ENCODE data around the gene RBM33.

RBM33 gene

GRCh38 chr7:155724327-155725005, 80.0 kb downstream of the RBM33 start:
- no peak overlapping the region for H2BK12ac ChIP-seq (ENCODE audit: low read length)
- H3K4me1 ChIP-seq (ENCODE audit: control insufficient read depth in 2 of 2, insufficient read depth in 1 of 2, low read depth in 1 of 2, low read length in 2 of 2), result no peaks in the 10 kb centered on the region
- H2AFZ ChIP-seq (ENCODE audit: low read length), result no peak overlapping the region
- H3K4me3 ChIP-seq (ENCODE audit: low read length in 2 of 2), result no peak overlapping the region
- H3K18ac ChIP-seq (ENCODE audit: low read length), result no peak overlapping the region
- no peak overlapping the region for H3K4ac ChIP-seq (ENCODE audit: low read length)
- no peak overlapping the region for H2BK15ac ChIP-seq (ENCODE audit: low read length)
- no peaks in the 10 kb centered on the region for H3K79me1 ChIP-seq (ENCODE audit: low read depth, low read length)
- peaks cover 4 to 74% of the 10 kb centered on the region in 2 donors for H3K36me3 ChIP-seq (replicated peaks in 1 of 2; ENCODE audit: control insufficient read depth in 2 of 2, insufficient read depth in 2 of 2, low read length in 2 of 2)
- no peaks in the 10 kb centered on the region for H3K9me3 ChIP-seq (replicated peaks in 1 of 2; ENCODE audit: control insufficient read depth in 2 of 2, insufficient read depth in 1 of 2, low read depth in 1 of 2, low read length in 2 of 2)
- H3K9ac ChIP-seq (ENCODE audit: low read depth, low read length, poor library complexity), result no peak overlapping the region
- no peak overlapping the region for H3K14ac ChIP-seq (ENCODE audit: low read length)
- no peak overlapping the region for H2BK120ac ChIP-seq (ENCODE audit: low read depth, low read length)
- H4K8ac ChIP-seq (ENCODE audit: low read depth, low read length), result no peak overlapping the region
- H4K91ac ChIP-seq (ENCODE audit: low read depth, low read length, poor library complexity), result no peak overlapping the region
- H3K23ac ChIP-seq (ENCODE audit: low read depth, low read length, poor library complexity), result no peak overlapping the region
- no peaks in the 10 kb centered on the region for H3K27me3 ChIP-seq (ENCODE audit: control insufficient read depth in 3 of 3, insufficient read depth in 3 of 3, low read depth in 1 of 3, low read length in 3 of 3)
- H2BK5ac ChIP-seq (ENCODE audit: low read length), result no peak overlapping the region
- no peak overlapping the region for H3K4me2 ChIP-seq (ENCODE audit: insufficient read depth, low read length, poor library complexity, severe bottlenecking)
- no peak overlapping the region for H3K27ac ChIP-seq (replicated peaks; ENCODE audit: low read length)
- no CpG with 5 or more reads among the region's 14 CpGs for WGBS, 2 donors (ENCODE audit: extremely low coverage in 2 of 2, insufficient read length in 2 of 2, insufficient replicate concordance in 1 of 2)
- no peak overlapping the region for H2AK5ac ChIP-seq (ENCODE audit: low read depth, low read length)
- no peak for DNase-seq (ENCODE audit: low spot score)

- Histone ChIP-seq H3K9ac (ENCODE audit: low read depth, low read length, poor library complexity) (no peak overlapping the region), H2AFZ (ENCODE audit: low read length) (no peak overlapping the region), H2BK5ac (ENCODE audit: low read length) (no peak overlapping the region), H2BK15ac (ENCODE audit: low read length) (no peak overlapping the region), H4K8ac (ENCODE audit: low read depth, low read length) (no peak overlapping the region), H3K4me2 (ENCODE audit: insufficient read depth, low read length, poor library complexity, severe bottlenecking) (no peak overlapping the region), H4K91ac (ENCODE audit: low read depth, low read length, poor library complexity) (no peak overlapping the region), H2AK5ac (ENCODE audit: low read depth, low read length) (no peak overlapping the region), H3K36me3 (replicated peaks in 1 of 2; ENCODE audit: control insufficient read depth in 2 of 2, insufficient read depth in 2 of 2, low read length in 2 of 2) (peaks cover 5 to 72% of the 10 kb centered on the region in 2 donors), H3K4me1 (ENCODE audit: control insufficient read depth in 2 of 2, insufficient read depth in 1 of 2, low read depth in 1 of 2, low read length in 2 of 2) (no peaks in the 10 kb centered on the region), H3K18ac (ENCODE audit: low read length) (no peak overlapping the region), H3K9me3 (replicated peaks in 1 of 2; ENCODE audit: control insufficient read depth in 2 of 2, insufficient read depth in 1 of 2, low read depth in 1 of 2, low read length in 2 of 2) (no peaks in the 10 kb centered on the region), H3K79me1 (ENCODE audit: low read depth, low read length) (peaks cover 3% of the 10 kb centered on the region), H2BK120ac (ENCODE audit: low read depth, low read length) (no peak overlapping the region), H3K27ac (replicated peaks; ENCODE audit: low read length) (no peak overlapping the region), H3K4me3 (ENCODE audit: low read length in 2 of 2) (no peak overlapping the region), H3K23ac (ENCODE audit: low read depth, low read length, poor library complexity) (no peak overlapping the region), H3K27me3 (ENCODE audit: control insufficient read depth in 3 of 3, insufficient read depth in 3 of 3, low read depth in 1 of 3, low read length in 3 of 3) (no peaks in the 10 kb centered on the region), H3K4ac (ENCODE audit: low read length) (no peak overlapping the region), H2BK12ac (ENCODE audit: low read length) (no peak overlapping the region), H3K14ac (ENCODE audit: low read length) (no peak overlapping the region)
- no CpG with 5 or more reads among the region's 2 CpGs for WGBS, 2 donors (ENCODE audit: extremely low coverage in 2 of 2, insufficient read length in 2 of 2, insufficient replicate concordance in 1 of 2)
- DNase-seq (ENCODE audit: low spot score), result no peak
Observed at GRCh38 chr7:155725006-155725355, 80.5 kb downstream of the RBM33 start.

- Histone ChIP-seq H3K27ac (replicated peaks; ENCODE audit: low read length) (no peak overlapping the region), H3K4ac (ENCODE audit: low read length) (no peak overlapping the region), H3K4me2 (ENCODE audit: insufficient read depth, low read length, poor library complexity, severe bottlenecking) (no peak overlapping the region), H2BK120ac (ENCODE audit: low read depth, low read length) (no peak overlapping the region), H3K27me3 (ENCODE audit: control insufficient read depth in 3 of 3, insufficient read depth in 3 of 3, low read depth in 1 of 3, low read length in 3 of 3) (no peaks in the 10 kb centered on the region), H4K8ac (ENCODE audit: low read depth, low read length) (no peak overlapping the region), H2AFZ (ENCODE audit: low read length) (no peak overlapping the region), H3K9me3 (replicated peaks in 1 of 2; ENCODE audit: control insufficient read depth in 2 of 2, insufficient read depth in 1 of 2, low read depth in 1 of 2, low read length in 2 of 2) (no peaks in the 10 kb centered on the region), H4K91ac (ENCODE audit: low read depth, low read length, poor library complexity) (no peak overlapping the region), H3K4me1 (ENCODE audit: control insufficient read depth in 2 of 2, insufficient read depth in 1 of 2, low read depth in 1 of 2, low read length in 2 of 2) (no peaks in the 10 kb centered on the region), H2BK5ac (ENCODE audit: low read length) (no peak overlapping the region), H3K9ac (ENCODE audit: low read depth, low read length, poor library complexity) (no peak overlapping the region), H3K36me3 (replicated peaks in 1 of 2; ENCODE audit: control insufficient read depth in 2 of 2, insufficient read depth in 2 of 2, low read length in 2 of 2) (peaks cover 7 to 76% of the 10 kb centered on the region in 2 donors), H2BK15ac (ENCODE audit: low read length) (no peak overlapping the region), H3K18ac (ENCODE audit: low read length) (no peak overlapping the region), H2BK12ac (ENCODE audit: low read length) (no peak overlapping the region), H3K14ac (ENCODE audit: low read length) (no peak overlapping the region), H3K79me1 (ENCODE audit: low read depth, low read length) (peaks cover 4% of the 10 kb centered on the region), H3K23ac (ENCODE audit: low read depth, low read length, poor library complexity) (no peak overlapping the region), H2AK5ac (ENCODE audit: low read depth, low read length) (no peak overlapping the region), H3K4me3 (ENCODE audit: low read length in 2 of 2) (no peak overlapping the region)
- DNase-seq (ENCODE audit: low spot score), result no peak
- no CpG with 5 or more reads among the region's 10 CpGs for WGBS, 2 donors (ENCODE audit: extremely low coverage in 2 of 2, insufficient read length in 2 of 2, insufficient replicate concordance in 1 of 2)
Observed at GRCh38 chr7:155727616-155728015, 83.2 kb downstream of the RBM33 start.

- Histone ChIP-seq H2BK15ac (ENCODE audit: low read length) (no peak overlapping the region), H3K18ac (ENCODE audit: low read length) (no peak overlapping the region), H3K4ac (ENCODE audit: low read length) (no peak overlapping the region), H3K36me3 (replicated peaks in 1 of 2; ENCODE audit: control insufficient read depth in 2 of 2, insufficient read depth in 2 of 2, low read length in 2 of 2) (peaks cover 5 to 76% of the 10 kb centered on the region in 2 donors), H3K27me3 (ENCODE audit: control insufficient read depth in 3 of 3, insufficient read depth in 3 of 3, low read depth in 1 of 3, low read length in 3 of 3) (no peaks in the 10 kb centered on the region), H2BK120ac (ENCODE audit: low read depth, low read length) (no peak overlapping the region), H3K27ac (replicated peaks; ENCODE audit: low read length) (no peak overlapping the region), H3K23ac (ENCODE audit: low read depth, low read length, poor library complexity) (no peak overlapping the region), H3K79me1 (ENCODE audit: low read depth, low read length) (peaks cover 4% of the 10 kb centered on the region), H4K91ac (ENCODE audit: low read depth, low read length, poor library complexity) (no peak overlapping the region), H3K4me1 (ENCODE audit: control insufficient read depth in 2 of 2, insufficient read depth in 1 of 2, low read depth in 1 of 2, low read length in 2 of 2) (no peaks in the 10 kb centered on the region), H2BK12ac (ENCODE audit: low read length) (no peak overlapping the region), H2BK5ac (ENCODE audit: low read length) (no peak overlapping the region), H2AFZ (ENCODE audit: low read length) (no peak overlapping the region), H4K8ac (ENCODE audit: low read depth, low read length) (no peak overlapping the region), H3K9me3 (replicated peaks in 1 of 2; ENCODE audit: control insufficient read depth in 2 of 2, insufficient read depth in 1 of 2, low read depth in 1 of 2, low read length in 2 of 2) (no peaks in the 10 kb centered on the region), H3K14ac (ENCODE audit: low read length) (no peak overlapping the region), H3K4me3 (ENCODE audit: low read length in 2 of 2) (no peak overlapping the region), H2AK5ac (ENCODE audit: low read depth, low read length) (no peak overlapping the region), H3K9ac (ENCODE audit: low read depth, low read length, poor library complexity) (no peak overlapping the region), H3K4me2 (ENCODE audit: insufficient read depth, low read length, poor library complexity, severe bottlenecking) (no peak overlapping the region)
- WGBS, 2 donors (ENCODE audit: extremely low coverage in 2 of 2, insufficient read length in 2 of 2, insufficient replicate concordance in 1 of 2), result no CpG with 5 or more reads among the region's 6 CpGs
- no peak for DNase-seq (ENCODE audit: low spot score)
Observed at GRCh38 chr7:155728116-155728515, 83.7 kb downstream of the RBM33 start.
